Activated CD8-positive, alpha-beta memory T cell treated with anti-CD3 and anti-CD28 coated beads for 48 hours (primary cell): ENCODE data around the gene F10.
"Not testable (repeated sequence)": the region's sequence is repeated elsewhere in the genome, so short reads cannot be mapped to it uniquely, and the experiment has no call there.

Experiments
- DNase-seq, 3 experiments: peaks; one replicate each; pipeline ENCODE4 v3.0.0-alpha.2; 2020; ENCODE audit warnings: low read depth in 2 of 3, low spot score in 2 of 3

F10 gene

DNA sequence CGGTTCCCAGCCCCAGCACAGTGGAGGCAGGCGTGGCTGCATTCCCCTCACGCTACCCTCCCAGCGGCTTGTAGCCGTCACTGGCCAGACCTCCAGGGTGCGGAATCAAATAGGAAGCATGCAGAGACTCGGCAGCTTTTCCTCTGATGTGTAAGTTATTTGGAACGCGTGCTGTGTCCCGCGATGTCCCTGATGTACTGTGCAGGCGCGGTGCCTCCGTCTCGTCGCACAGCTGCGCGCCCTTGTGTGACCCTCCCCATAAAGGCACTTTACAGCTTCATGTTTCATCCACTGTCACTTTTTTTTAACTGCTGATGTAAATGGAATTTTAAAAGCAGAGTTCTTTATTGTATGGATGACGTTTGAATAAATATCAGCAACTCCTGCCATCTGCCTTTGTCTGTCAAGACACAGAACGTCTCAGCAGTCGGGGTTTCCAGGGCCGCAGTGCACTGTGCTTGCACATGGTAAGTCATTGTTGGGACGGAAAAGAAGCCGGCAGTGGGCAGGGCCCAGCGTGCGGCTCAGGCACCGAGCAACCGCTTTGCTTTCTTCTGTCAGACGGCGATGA lies 24.4 kb upstream of the F10 start:
- DNase-seq, result no peak

DNA sequence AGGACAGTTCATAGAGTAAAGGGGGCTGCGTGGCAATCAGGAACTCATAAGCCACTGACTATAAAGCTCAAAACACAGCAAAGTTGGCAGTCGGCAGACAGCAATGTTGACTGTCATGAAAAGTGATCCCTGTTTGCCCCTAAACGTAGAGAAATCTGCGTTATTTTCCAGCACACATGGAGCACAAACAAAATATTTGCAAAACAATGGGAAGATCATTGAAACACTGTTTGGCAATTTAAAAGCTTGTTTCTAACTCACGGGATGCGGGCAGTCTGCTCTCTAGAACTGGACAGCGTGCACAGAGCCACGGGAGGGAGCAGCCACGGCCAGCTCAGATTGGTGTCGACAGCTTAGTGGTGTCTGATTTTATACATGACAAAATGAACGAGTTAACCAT lies 23.5 kb upstream of the F10 start:
- no peak for DNase-seq

DNA sequence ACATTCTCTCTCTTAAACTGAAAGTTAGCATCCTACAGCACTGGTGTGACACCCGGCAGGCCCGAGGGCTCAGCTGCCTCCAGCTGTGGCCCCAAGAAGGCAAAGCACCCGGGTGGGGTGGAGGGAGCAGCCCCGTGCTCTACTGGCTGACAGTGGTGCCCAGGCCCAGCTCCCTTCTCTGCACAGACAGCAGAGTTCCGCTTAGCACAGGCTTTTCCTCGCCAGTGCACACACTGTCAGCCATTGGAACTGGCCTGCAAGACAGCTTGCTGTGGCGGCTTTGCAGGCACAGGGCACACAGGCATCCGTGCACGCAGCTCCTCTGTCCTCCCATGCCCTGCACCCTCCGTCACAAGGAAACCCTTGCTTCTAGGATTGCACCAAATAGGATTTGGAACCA lies 20.3 kb upstream of the F10 start:
- not testable (repeated sequence) for DNase-seq

DNA sequence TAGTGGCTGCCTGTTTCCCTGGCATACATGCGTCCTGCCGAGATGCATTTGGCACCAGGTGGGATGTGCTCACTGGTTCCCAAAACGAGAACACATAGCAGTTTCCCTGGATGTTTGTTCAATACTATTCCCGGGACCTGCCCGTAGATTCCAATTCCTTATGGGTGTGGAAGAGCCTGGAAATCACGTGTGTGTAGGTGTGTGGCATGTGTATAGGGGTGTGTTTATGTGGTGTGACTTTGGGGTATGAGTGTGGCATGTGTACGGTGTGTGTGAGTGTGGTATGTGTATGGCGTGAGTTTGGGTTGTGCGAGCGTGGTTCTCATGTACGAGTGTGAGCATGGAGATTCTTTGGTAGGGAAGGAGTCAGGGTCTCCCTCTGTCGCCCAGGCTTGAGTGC lies 19.9 kb upstream of the F10 start:
- DNase-seq, result no peak

DNA sequence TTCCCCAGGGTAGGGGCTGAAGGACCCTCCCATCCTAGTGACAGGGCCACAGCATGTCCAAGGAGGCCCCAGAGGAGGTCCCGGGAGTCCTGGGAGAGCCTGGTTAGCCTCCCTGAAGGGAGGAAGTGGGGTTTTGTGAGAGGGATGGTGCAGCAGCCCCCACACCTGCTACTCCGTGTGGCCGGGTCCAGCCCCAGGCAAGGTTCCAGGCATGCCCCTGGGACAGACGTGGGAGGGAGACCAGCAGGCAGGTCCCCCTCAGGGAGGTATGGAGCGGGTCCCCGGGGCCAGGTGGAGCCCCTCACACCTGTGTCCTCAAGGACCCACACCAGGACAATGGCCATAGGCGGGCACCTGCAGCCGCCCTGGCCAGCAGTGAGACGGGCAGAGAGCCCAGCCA lies 19.0 kb upstream of the F10 start:
- no peak for DNase-seq

GRCh38 chr13:113105032-113105920 lies 17.3 kb upstream of the F10 start, which contains the start of gene F7:
Gene F7, plus strand, starts transcription at chr13:113105791. Its CDS starts 51 bp downstream, at chr13:113105842.
- no peak for DNase-seq

DNA sequence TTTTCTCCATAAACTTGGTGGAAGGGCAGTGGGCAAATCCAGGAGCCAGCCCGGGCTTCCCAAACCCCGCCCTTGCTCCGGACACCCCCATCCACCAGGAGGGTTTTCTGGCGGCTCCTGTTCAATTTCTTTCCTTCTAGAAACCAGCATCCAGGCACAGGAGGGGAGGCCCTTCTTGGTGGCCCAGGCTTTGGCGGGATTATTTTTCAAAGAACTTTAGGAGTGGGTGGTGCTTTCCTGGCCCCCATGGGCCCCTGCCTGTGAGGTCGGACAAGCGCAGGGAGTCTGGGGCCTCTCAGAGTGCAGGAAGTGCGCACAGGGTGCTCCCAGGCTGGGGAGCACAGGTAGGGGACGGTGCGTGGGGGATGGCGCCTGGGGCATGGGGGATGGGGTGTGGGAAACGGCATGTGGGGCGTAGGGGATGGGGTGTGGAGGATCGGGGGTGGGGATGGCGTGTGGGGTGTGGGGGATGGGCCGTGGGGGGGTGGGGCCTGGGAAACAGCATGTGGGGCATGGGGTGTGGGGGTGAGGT lies 16.6 kb upstream of the F10 start:
- DNase-seq, result no peak

- DNase-seq, result no peak
Measured at GRCh38 chr13:113106711-113107351, 15.8 kb upstream of the F10 start.

GRCh38 chr13:113108521-113108920 lies 14.1 kb upstream of the F10 start:
- not testable (repeated sequence) for DNase-seq

- no peak for DNase-seq
Measured at GRCh38 chr13:113109151-113110047, 13.2 kb upstream of the F10 start.

DNA sequence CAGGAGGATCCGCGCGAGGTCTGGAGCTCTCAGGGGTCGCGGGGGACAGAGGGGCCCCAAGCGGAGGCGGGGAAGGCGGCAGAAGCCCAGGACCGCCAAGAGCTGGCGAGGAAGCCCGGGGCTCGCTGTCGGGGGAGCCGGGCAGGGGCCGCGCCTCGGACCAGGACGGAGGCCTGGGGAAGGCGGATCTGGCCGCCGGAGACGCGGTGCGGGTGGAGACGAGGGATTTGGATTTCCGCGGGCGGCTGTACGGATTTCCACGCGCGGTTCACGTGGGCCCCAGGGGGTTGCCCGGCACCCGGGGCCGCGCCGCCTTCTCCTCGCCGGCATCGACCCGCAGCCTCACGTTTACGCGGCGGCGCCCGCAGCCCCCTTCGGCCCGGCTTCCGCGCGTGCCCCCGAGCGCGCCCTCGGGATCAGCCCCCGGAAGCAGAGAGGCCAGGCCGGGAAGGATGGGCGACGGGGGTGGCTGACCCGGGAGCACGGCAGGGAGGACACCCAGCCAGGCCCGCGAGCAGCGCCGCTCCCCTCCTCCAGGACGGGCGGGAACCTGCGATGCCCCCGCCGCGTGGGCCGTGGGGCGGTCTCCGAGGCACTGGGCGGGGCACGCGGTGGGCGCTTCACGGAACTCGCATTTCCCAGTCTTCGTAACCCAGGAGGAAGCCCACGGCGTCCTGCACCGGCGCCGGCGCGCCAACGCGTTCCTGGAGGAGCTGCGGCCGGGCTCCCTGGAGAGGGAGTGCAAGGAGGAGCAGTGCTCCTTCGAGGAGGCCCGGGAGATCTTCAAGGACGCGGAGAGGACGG lies 12.3 kb upstream of the F10 start:
- DNase-seq, result no peak

- DNase-seq, result no peak
Measured at GRCh38 chr13:113110852-113111315, 11.7 kb upstream of the F10 start.

DNA sequence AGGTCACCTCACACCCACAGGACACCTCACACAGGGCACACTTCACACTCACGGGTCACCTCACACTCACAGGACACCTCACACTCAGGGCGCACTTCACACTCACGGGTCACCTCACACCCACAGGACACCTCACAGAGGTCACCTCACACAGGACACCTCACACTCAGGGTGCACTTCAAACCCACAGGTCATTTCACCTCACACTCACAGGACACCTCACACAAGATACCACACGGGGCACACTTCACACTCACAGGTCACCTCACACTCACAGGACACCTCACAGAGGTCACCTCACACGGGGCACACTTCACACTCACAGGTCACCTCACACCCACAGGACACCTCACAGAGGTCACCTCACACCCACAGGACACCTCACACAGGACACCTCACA lies 10.8 kb upstream of the F10 start:
- not testable (repeated sequence) for DNase-seq

DNA sequence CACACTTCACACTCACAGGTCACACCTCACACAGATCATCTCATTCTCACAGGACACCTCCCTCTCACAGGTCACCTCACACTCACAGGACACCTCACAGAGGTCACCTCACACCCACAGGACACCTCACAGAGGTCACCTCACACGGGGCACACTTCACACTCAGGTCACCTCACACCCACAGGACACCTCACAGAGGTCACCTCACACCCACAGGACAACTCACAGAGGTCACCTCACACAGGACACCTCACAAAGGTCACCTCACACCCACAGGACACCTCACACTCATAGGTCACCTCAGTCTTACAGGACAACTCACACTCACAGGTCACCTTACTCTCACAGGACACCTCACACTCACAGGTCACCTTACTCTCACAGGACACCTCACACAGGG lies 10.1 kb upstream of the F10 start:
- not testable (repeated sequence) for DNase-seq

- no peak for DNase-seq
Measured at GRCh38 chr13:113112893-113113845, 9.4 kb upstream of the F10 start.

- DNase-seq, result no peak
Measured at GRCh38 chr13:113113846-113114271, 8.7 kb upstream of the F10 start.

DNA sequence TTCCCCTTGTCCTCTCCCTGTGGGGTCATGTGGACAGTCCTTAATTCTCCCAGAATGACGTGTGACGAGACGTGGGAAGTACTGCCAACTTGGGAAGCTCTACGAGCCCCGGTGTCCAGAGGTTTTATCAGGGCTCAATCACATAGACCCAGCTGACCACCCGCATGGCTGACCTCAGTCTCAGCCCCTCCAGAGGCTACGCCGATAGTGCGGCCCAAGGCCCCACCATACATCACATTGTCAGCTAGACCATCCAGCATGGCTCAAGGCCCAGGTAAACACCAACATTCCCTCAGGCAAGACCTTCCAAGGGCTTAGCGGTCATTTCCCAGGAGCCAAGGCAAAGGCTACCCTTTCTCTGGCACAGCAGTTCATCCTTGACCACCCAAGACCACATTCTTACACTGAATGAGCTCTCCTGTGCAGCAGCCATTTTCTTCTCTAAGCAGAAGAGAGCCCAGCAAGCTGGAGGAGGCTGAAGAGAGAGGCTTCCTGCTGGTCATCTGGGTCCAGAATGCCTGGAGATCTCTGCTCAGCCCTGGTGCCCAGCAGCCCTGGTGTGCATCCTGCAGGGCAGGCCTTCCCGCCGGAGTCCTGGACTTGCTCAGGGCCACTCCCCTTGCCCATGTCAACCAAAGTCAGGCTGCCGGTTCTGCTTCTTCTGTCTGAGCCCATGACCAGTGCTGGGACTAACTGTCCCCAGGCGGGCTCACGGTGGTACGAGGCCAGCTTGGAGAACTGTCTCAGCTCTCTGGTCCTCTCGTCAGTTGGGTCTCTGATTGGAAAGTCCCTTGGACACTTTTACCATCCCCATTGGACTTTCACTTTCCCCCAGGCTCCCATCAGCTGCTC lies 7.9 kb upstream of the F10 start:
- no peak for DNase-seq
